Mononuclear cell (primary cell): Measurements from ENCODE around the gene DUSP6. TPM values are rescaled to one million over a fixed set of nuclear protein-coding genes. Genes with fewer than 3 reads are reported as not detected.
"Not testable (repeated sequence)": the region's sequence is repeated elsewhere in the genome, so short reads cannot be mapped to it uniquely, and the experiment has no call there.

ENCODE experiments used
- H3K27me3 ChIP-seq: 2 replicates; pipeline ENCODE4 v1.6.0; 2011; ENCODE audit warnings: low read length, control low read depth; ENCODE audit not compliant: insufficient read depth
- H3K4me1 ChIP-seq: 2 replicates; pipeline ENCODE4 v1.5.1; 2011; ENCODE audit warnings: mild to moderate bottlenecking, low read length, control low read depth; ENCODE audit not compliant: insufficient read depth
- H3K4me3 ChIP-seq: 2 replicates; pipeline ENCODE4 v1.5.1; 2011; ENCODE audit warnings: mild to moderate bottlenecking, low read length, moderate library complexity
- H3K9me3 ChIP-seq: 2 replicates; pipeline ENCODE4 v1.5.1; 2011; ENCODE audit warnings: low read depth, mild to moderate bottlenecking, control low read depth, low read length
- total RNA-seq: library from RNA; depleted of rRNA; stranded (reverse); fragments of >200 nt; gene quantifications from one replicate; pipeline ENCODE4 v1.2.3, GENCODE V29; 2012

The DUSP6 gene
- total RNA-seq, 1 donor: 375 TPM

DNA sequence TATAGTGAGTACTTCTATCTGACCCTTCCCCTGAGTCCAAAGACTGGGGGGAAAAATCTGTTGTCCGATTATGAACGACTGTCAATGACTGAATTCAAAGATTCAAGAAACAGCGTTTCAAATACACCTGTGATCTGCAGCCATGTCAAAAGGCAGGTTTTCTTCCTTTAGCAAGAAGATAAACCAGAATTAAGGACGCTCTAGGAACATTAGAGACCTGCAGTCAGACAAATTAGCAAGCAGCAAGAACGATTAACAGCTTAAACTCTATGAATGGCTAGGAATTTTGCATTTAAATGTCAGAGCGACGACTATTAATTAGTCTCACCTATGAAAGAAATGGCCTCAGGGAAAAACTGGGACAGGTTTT is 2.1 kb downstream of the DUSP6 start:
- Histone ChIP-seq H3K9me3 (no peaks in the 10 kb centered on the region), H3K27me3 (no peaks in the 10 kb centered on the region), H3K4me1 (peaks cover 83% of the 10 kb centered on the region), H3K4me3 (peak overlapping the region; percentile 90)

DNA sequence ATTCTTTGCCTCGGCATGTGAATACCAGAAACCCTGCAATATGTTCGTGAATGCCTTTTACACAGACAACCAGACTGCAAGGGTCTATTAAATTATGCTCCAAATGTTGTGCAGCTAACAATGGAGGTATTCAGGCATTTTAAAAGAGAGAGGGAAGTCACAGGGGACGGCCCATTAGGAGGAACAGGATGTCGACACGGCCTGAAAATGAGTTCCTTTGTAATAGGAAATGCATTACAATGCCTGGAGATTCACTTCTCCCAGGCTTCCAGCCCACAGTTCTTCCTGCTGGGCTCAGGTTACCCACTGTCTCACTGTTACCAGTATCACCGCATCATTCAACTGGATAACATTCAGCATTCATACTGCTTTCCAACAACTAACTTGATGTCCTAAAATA is 2.5 kb downstream of the DUSP6 start:
- Histone ChIP-seq H3K4me1 (peaks cover 83% of the 10 kb centered on the region), H3K27me3 (no peaks in the 10 kb centered on the region), H3K9me3 (no peaks in the 10 kb centered on the region), H3K4me3 (peak overlapping the region; percentile 90)

DNA sequence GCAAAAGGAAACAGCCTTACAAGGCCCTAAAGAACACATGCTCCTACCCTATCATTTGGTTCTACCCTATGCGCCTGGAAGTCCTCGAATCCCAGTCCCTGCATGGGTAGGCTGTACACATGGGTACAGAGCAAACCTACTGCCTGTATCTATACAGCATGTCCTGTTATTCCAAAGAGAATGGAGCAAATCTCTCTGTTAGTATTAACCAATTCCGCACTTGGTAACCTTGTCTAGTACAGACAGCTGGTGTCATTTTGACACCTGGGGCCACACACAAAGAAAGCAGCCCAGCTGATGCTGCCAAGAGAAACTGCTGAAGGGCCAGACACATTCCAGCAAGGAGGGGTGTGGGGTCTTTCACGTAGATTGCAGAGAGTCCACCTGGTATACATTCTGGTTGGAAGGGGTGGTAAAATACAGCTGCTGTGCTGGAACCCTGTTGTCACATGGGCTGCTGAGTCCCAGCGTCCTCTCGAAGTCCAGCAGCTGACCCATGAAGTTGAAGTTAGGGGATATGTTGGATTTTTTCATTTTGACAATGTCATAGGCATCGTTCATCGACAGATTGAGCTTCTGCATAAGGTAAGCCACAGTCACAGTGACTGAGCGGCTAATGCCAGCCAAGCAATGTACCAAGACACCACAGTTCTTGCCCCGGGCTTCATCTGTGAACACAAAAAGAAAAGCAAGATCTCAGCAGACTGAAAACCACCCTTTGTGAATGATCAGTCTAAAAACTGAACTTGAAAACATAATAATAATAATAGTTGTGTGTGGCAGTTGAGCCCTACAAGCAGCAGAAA is 3.2 kb downstream of the DUSP6 start:
- no peaks in the 10 kb centered on the region for H3K27me3 ChIP-seq
- H3K9me3 ChIP-seq: no peaks in the 10 kb centered on the region
- peak overlapping the region; percentile 90 for H3K4me3 ChIP-seq
- H3K4me1 ChIP-seq: peaks cover 83% of the 10 kb centered on the region

- Histone ChIP-seq H3K4me1 (peaks cover 69% of the 10 kb centered on the region), H3K9me3 (no peaks in the 10 kb centered on the region), H3K27me3 (no peaks in the 10 kb centered on the region), H3K4me3 (peak overlapping the region; percentile 1)
Observed at GRCh38 chr12:89347325-89347829, 4.9 kb downstream of the DUSP6 start.

DNA sequence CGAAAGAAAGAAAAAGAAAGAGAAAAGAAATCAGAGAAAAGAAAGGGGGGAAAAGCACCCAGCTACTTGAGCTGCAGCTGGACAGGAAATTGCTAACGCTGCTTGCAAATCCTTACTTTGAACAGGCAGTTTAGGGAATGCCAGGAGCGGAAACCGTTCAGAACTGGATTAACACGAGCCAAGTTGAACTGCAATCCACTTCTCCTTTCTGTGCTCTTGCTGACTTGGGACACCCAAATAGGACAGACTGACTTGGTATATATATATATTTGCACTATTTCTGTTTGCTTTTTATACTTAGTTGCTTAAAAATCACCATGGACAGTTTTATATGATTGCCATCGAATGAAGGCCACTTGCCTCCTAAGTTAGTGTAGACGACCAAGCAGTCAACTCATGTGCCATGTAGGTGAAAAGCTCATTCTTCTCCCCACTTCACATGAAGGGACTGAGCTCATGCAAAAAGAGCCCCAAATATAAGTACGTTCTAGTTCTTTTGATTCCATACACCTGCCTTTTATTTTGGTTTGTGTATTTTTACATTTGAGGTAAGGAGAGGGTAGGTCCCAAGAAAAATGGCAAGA is 5.5 kb downstream of the DUSP6 start:
- no peaks in the 10 kb centered on the region for H3K9me3 ChIP-seq
- peaks cover 69% of the 10 kb centered on the region for H3K4me1 ChIP-seq
- H3K27me3 ChIP-seq: no peaks in the 10 kb centered on the region
- H3K4me3 ChIP-seq: peak overlapping the region; percentile 1

GRCh38 chr12:89345830-89346740 is 6.2 kb downstream of the DUSP6 start:
- peak overlapping the region; percentile 1 for H3K4me3 ChIP-seq
- no peaks in the 10 kb centered on the region for H3K9me3 ChIP-seq
- no peaks in the 10 kb centered on the region for H3K27me3 ChIP-seq
- H3K4me1 ChIP-seq: peaks cover 69% of the 10 kb centered on the region

GRCh38 chr12:89345376-89345775 is 6.9 kb downstream of the DUSP6 start:
- no peaks in the 10 kb centered on the region for H3K27me3 ChIP-seq
- peaks cover 63% of the 10 kb centered on the region for H3K4me1 ChIP-seq
- no peaks in the 10 kb centered on the region for H3K9me3 ChIP-seq
- H3K4me3 ChIP-seq: no peak overlapping the region

DNA sequence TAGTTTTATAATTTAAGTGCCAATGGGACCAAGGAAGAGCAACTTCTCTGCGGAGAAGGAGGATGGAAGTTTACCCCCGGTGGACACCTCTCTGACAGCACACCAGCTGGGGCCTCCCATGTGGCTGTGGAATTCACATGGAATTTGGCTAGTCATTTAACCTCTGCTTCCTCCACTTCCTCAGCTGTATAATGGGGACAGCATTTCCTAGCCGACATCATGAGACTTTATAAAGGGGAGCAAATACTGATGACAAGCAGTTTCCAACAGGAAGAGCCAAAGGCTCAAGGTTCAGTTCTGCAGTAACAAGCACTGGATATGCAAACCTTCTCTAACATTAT is 7.5 kb downstream of the DUSP6 start:
- peaks cover 58% of the 10 kb centered on the region for H3K4me1 ChIP-seq
- H3K9me3 ChIP-seq: no peaks in the 10 kb centered on the region
- no peaks in the 10 kb centered on the region for H3K27me3 ChIP-seq
- no peak overlapping the region for H3K4me3 ChIP-seq

- H3K27me3 ChIP-seq: no peaks in the 10 kb centered on the region
- H3K9me3 ChIP-seq: no peaks in the 10 kb centered on the region
- no peak overlapping the region for H3K4me3 ChIP-seq
- H3K4me1 ChIP-seq: peaks cover 52% of the 10 kb centered on the region
Observed at GRCh38 chr12:89344043-89344861, 8.0 kb downstream of the DUSP6 start.

DNA sequence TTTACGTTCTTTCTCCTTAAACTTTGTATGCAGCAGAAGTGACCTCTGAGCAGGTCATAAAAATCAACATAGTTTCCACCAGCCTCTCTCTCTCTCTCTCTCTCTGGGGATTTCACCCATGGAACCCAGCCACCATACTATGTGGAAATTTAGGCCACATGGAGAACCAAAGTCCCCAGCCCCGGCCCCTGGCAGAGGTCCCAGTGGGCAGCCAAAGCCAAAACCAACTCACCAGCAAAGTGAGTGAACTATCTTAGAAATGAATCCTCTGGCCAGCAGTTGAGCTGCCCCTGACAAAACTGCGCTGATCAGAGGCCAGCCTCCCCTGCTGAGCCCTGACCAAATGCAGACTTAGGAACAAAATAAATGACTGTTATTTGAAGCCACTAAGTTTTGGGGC is 9.2 kb downstream of the DUSP6 start:
- H3K9me3 ChIP-seq: no peaks in the 10 kb centered on the region
- peaks cover 41% of the 10 kb centered on the region for H3K4me1 ChIP-seq
- no peaks in the 10 kb centered on the region for H3K27me3 ChIP-seq
- no peak overlapping the region for H3K4me3 ChIP-seq

DNA sequence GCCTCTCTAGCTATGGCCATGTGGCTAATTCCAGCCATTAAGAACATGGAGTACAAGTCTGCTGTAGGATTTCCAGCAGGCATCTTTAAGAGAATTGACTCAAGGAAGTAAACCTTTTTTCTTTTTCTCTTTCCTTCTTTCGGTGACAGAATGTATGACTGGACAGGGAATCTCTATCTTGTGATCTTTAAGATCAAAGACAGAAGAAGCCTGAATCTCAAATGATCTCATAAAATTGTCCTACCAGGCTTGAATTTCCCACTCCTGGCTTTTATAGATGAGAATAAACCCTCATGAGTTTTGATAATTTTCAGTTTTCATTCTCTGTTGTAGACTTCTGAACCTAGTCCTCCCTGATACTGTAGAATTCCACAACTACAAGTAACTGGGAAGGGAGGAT is 11.4 kb downstream of the DUSP6 start:
- no peaks in the 10 kb centered on the region for H3K9me3 ChIP-seq
- peaks cover 19% of the 10 kb centered on the region for H3K4me1 ChIP-seq
- H3K27me3 ChIP-seq: no peaks in the 10 kb centered on the region
- H3K4me3 ChIP-seq: no peak overlapping the region

- Histone ChIP-seq H3K4me1 (peaks cover 12% of the 10 kb centered on the region), H3K27me3 (no peaks in the 10 kb centered on the region), H3K9me3 (no peaks in the 10 kb centered on the region), H3K4me3 (no peak overlapping the region)
Observed at GRCh38 chr12:89339526-89339925, 12.8 kb downstream of the DUSP6 start.

- H3K4me3 ChIP-seq: not testable (repeated sequence)
Observed at GRCh38 chr12:89337136-89337535, 15.2 kb downstream of the DUSP6 start.

GRCh38 chr12:89335452-89336244 is 16.7 kb downstream of the DUSP6 start:
- Histone ChIP-seq H3K4me3 (no peak overlapping the region), H3K9me3 (no peaks in the 10 kb centered on the region), H3K27me3 (no peaks in the 10 kb centered on the region), H3K4me1 (peaks cover 26% of the 10 kb centered on the region)

More at GRCh38 chr12:89337136-89337535, 15.2 kb downstream of the DUSP6 start:
- H3K4me1 ChIP-seq: peaks cover 26% of the 10 kb centered on the region
- H3K9me3 ChIP-seq, H3K27me3 ChIP-seq: not testable (repeated sequence)
